HG02981 (cell line): Measurements from ENCODE around the gene ASXL2.
"Not testable (repeated sequence)": the region's sequence is repeated elsewhere in the genome, so short reads cannot be mapped to it uniquely, and the experiment has no call there.

Source experiments
- ATAC-seq: cut with Tn5 transposase; IDR thresholded peaks from one replicate; pipeline ENCODE4 v1.9.1; 2021; ENCODE audit warnings: mild to moderate bottlenecking, moderate library complexity; ENCODE audit not compliant: unreplicated experiment

Gene ASXL2

DNA sequence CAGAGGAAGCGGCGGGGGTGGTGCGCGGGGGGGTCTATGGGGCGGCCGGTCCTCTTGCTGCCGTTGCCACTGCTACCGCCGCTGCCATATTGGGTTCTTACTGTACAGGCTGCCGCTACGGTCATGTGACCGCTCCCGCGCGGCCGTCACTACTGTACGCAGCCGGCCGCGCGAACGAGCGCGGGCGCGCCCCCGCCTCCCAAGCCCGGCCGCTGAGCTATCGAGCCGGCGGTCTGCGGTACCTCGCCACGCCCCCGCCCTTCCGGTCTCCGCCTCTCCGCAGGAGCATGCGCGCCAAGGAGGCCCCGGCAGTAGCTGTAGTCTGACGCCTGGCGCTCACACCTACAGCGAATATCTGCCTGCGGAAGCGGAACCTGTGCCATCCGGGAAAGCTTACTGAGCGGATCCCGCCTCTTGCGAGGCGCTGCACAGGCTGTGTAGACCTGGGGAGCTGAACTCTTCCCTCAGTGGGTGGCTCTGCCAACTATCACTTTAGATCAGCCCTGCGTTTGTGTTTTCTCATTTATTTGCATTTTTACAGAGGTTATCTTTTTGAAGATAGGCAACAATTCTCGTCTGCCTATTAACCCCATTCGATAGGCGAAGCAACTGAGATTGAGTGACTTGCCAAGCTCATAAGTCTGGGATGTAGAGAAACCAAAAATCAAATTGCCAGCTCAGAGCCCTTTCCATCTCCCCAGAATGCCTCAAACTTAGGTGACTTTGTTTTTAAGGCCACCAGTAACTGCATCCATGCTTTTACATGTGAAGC lies at the start of gene ASXL2:
TSS of gene ASXL2 (minus strand) at position 127 of the 772 bp plus-strand sequence. CDS start 265 bp downstream, outside the sequence.
- peak; percentile 94 for ATAC-seq

DNA sequence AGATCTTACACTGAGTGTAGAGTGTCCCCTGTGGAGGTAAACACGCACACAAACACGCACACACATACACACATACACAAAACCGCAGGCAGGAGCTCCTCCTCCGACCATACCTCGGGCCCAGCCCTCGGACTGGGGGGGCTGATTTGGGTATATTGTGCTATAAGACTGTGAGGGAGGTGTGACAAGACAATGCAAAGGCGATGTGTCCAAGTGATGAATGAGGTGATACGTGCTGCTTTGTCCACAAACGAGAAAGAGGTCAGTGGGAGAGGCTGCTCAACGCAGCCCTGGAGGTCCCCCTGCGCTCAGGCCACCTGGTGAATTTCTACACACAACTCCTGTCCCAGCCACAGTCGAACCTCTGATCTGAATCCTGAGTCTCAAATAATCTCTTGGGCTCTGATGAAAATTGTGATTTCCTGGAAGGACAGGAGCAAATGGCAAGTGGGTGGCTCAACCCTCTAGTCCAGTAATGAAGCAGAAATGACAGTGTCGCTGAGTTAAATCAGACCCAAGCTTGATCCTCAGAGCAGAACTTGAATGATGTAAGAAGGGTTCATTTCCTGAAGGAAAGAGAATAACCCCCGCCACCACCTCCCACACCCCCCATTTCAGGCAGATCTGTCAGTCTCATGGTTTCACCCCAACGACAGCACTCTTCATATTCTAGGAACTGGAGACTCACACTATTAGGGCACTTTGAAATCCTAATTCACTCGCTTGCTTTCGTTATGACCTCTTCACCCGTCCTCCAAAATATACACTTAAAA lies 48.9 kb upstream of the ASXL2 start:
- ATAC-seq: no peak

DNA sequence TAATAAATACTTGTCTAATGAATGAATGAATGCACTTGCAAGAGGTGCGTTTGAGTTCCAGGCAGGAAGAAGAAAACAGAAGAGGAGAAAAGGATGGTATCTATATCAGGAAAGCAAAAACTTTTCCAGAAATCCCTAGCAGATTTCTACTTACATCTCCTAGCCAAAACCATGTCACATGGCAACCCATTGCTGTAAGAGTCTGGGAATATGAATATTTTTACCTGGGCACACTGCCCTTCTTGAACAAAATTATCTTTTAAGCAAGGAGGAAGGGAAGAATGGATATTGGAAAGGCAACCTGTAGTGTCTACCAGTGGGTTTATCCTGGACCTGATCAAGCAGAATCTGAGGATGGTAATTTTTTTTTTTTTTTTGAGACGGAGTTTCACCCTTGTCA lies 44.2 kb upstream of the ASXL2 start:
- no peak for ATAC-seq

DNA sequence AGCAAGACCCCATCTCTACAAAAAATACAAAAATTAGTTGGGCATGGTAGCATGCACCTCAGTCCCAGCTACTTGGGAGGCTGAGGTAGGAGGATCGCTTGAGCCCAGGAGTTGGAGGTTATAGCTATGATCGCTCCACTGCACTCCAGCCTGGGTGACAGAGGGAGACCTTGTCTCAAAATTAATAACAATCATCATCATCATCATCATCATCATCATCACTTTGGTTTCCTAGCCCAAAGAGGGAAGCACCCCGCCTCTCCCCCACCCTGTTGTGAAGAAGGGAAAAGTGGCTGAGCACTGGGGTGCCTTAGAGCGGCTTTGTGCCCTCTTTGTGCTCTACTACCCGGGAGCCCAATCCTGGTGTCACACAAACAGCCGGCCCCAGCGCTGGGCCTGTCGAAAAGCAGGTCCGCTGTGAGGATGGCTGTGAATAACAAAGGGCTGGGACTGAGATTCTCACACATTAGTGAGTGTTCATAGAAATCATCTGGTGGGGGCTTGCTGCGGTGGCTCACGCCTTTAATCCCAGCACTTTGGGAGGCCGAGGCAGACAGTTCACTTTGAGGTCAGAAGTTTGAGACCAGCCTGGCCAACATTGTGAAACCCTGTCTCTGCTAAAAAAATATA lies 42.6 kb upstream of the ASXL2 start:
- no peak for ATAC-seq

DNA sequence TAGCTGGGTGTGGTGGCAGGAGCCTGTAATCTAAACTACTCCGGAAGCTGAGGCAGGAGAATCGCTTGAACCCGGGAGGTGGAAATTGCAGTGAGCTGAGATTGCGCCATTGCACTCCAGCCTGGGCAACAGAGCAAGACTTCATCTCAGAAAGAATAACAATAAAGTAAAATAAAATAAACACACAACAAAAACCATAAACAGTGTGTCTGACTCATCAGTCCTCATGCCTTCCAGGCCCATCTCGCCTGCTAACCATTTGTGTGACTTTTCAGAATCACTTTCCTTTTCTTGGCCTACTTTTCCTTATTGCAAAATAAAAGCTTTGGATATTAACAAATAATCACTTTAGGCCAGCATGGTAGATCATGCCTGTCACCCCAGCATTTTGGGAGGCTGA lies 42.0 kb upstream of the ASXL2 start:
- no peak for ATAC-seq

DNA sequence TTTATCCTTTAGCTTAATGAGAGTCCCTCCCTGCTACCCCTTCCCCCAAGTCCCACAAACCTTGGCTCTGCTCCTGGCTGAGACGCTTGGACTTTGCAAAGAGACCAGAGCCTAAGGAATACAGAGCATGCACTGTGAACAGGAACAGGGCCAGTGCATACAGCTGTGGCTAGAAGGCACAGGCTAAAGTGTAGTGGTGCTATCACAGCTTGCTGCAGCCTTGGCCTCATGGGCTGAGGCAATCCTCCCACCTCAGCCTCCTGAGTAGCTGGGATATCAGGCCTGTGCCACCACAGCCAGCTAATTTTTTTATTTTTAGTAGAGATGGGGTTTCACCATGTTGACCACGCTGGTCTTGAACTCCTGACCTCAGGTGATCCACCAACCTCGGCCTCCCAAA lies 39.5 kb upstream of the ASXL2 start:
- ATAC-seq: no peak

DNA sequence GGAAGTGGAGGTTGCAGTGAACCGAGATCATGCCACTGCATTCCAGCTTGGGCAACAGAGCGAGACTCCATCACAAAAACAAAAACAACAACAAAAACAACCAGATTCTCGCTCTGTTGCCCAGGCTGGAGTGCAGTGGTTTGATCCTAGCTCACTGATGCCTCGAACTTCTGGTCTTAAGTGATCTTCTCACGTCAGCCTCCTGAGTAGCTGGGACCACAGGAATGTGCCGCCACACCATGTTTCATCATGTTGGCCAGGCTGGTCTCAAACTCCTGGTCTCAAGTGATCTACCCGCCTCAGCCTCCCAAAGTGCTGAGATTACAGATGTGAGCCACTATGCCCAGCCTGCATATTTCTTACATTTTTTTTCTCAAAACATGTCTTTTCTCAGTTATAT lies 39.1 kb upstream of the ASXL2 start:
- not testable (repeated sequence) for ATAC-seq

DNA sequence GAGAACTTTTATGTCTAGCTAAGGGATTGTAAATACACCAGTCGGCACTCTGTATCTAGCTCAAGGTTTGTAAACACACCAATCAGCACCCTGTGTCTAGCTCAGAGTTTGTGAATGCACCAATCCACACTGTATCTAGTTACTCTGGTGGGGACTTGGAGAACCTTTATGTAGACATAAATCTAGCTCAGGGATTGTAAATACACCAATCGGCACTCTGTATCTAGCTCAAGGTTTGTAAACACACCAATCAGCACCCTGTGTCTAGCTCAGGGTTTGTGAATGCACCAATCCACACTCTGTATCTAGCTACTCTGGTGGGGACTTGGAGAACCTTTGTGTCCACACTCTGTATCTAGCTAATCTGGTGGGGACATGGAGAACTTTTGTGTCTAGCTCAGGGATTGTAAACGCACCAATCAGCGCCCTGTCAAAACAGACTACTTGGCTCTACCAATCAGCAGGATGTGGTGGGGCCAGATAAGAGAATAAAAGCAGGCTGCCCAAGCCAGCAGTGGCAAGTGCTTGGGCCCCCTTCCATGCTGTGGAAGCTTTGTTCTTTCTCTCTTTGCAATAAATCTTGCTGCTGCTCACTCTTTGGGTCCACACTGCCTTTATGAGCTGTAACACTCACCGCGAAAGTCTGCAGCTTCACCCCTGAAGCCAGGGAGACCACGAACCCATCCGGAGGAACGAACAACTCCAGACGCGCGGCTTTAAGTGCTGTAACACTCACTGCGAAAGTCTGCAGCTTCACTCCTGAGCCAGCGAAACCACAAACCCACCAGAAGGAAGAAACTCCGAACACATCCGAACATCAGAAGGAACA lies 37.9 kb upstream of the ASXL2 start:
- not testable (repeated sequence) for ATAC-seq

DNA sequence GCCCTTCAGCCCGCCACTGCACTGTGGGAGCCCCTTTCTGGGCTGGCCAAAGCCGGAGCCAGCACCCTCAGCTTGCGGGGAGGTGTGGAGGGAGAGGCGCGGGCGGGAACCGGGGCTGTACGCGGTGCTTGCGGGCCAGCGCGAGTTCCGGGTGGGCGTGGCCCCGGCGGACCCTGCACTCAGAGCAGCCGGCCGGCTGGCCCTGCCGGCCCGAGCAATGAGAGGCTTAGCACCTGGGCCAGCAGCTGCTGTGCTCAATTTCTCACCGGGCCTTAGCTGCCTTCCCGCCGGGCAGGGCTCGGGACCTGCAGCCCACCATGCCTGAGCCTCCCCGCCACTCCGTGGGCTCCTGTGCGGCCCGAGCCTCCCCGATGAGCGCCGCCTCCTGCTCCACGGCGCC lies 37.1 kb upstream of the ASXL2 start:
- not testable (repeated sequence) for ATAC-seq

DNA sequence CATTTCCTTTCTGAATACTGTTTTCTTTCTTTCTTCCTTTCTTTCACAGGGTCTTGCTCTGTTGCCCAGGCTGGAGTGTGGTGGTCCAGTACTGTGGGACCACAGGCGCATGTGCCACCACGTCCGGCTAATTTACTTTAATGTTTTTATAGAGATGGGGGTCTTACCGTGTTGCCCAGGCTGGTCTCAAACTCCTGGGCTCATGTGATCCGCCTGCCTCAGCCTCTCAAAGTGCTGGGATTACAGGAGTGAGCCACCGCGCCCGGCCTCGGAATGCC lies 35.3 kb upstream of the ASXL2 start:
- ATAC-seq: not testable (repeated sequence)

DNA sequence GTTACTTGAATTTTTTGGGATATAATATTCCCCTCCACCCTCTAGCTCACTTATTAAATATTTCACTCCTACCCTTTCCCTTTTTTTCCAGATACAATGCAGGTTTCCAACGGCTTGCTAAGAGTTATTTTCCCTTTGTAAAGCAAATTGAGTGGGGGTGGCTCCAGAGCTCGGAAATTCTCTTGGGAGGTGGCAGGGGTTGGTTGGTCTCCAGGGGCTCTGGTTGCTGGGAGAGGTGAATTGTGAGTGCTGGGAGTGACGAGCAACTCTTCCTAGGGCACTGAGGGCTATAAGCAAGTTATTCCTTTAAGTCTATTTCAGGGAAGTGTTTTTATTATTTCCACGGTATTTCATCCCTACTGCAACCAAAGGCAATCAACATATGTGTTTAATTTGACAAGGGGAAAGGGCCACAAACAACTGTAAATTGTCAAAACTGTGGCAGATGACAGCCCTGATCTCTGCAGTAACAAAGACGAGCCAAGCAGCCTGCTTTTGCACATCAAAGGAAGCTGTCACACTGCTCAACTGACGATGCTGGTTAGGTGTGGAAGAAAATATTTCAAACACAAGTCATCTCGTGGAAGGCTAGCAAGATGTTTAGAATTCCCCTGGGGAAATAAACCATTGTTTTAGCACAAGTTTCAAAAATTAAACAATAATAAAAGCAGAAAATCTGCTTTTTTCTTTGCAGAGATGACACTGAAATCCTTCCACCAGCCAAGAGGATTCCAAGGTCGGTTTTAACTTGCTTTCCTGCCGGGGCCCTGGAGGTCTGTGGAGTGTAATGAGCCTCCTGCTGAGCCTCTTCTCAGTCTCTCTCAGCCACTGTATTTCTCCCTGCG lies 34.8 kb upstream of the ASXL2 start:
- ATAC-seq: no peak

DNA sequence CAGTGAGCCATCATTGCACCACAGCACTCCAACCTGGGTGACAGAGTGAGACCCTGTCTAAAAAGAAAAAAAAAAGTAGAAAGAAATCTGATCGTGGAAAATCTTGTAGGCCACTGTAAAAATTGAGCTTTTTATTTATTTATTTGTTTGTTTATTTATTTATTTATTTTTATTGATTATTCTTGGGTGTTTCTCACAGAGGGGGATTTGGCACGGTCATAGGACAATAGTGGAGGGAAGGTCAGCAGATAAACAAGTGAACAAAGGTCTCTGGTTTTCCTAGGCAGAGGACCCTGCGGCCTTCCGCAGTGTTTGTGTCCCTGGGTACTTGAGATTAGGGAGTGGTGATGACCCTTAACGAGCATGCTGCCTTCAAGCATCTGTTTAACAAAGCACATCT lies 31.3 kb upstream of the ASXL2 start:
- ATAC-seq: not testable (repeated sequence)

DNA sequence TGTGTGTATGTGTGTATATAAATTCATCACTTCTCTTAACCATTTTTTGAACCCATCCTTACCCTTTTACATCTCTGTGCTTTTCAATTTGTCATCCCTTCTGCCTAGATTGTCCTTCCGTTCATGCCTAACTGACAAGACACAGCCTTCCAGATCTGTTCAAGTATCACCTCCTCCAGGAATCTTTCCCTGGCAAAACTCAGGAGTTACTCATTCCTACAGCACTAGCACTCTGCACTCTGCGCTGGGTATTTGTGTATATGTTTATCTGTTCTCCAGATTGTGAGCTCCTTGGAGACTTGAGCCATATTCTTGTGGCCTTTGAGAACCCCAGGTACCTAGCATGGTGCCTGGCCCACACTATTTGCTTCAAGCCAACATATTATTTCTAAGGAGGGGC lies 26.8 kb upstream of the ASXL2 start:
- ATAC-seq: no peak

DNA sequence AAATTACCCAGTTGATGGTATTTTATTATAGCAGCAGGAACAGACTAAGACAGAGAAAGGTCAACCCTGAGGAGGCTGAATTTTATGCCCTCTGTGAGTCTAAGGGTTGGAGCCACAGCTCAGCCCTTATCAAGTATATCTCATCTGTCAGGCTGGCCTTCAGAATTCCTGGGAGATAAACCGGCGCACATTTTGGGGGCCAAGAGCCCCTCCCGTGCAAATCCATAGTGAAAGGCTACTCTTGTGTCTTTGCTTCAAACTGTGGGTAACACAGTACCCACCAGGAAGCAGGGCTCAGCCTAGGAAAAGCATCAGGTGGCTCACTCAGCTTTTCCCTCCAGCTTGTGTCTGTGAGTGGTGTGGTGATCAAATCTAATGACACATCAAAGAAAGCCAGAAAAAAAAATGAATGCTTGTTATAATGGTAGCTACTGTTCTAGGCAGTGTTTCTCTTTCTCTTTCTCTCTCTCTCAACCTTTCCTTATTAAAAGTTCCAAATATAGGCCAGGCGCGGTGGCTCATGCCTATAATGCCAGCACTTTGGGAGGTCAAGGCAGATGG lies 25.0 kb upstream of the ASXL2 start:
- ATAC-seq: no peak

DNA sequence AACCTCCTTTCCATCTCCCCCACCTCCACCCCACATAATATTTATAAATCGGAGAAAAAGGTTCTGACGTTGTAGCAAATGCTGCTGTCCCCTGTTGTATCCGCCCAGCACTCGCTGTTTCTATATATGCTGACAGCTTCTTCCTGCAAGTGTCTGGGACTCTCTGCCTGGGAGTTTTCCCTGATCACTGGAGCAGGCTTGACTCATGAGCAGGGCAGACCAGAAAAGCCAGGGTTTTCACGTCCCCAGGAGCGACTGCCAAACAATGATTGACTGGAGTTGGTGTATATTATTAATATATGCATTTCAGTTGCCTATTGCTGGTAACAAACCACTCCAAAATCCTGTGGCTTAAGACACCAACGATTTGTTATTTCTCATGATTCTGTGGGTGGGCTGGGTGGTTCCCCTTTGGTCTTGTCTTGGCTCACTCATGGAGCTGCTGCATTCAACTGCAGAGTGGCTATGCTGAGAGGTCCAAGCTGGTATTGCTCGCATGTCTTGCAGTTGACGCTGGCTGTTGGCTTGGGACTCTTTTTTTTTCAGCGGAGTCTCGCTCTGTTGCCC lies 21.2 kb upstream of the ASXL2 start:
- ATAC-seq: no peak

DNA sequence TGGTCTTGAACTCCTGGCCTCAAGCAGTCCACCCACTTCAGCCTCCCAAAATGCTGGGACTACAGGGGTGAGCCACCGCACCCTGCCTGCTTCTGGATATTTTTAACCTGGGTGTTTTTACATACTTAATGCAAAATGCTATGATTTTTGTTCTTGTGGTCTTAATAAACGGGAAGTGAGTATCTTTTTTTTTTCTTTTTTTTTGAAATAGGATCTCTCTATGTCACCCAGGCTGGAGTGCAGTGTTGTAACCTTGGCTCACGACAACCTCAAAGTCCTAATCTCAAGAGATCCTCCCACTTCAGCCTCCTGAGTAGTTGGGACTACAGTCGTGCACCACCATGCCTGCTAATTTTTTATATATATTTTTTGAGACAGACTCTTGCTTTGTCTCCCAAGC lies 19.2 kb upstream of the ASXL2 start:
- no peak for ATAC-seq

DNA sequence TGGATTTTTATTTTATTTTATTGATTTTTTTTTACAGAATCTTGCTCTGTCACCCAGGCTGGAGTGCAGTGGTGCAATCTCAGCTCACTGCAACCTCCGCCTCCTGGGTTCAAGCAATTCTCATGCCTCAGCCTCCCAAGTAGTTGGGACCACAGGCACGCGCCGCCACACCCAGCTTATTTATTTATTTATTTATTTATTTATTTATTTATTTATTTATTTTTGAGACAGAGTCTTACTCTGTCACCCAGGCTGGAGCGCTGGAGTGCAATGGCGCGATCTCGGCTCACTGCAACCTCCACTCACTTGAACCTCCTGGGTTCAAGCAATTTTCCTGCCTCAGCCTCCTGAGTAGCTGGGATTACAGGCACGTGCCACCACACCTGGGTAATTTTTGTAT lies 18.0 kb upstream of the ASXL2 start:
- ATAC-seq: not testable (repeated sequence)

DNA sequence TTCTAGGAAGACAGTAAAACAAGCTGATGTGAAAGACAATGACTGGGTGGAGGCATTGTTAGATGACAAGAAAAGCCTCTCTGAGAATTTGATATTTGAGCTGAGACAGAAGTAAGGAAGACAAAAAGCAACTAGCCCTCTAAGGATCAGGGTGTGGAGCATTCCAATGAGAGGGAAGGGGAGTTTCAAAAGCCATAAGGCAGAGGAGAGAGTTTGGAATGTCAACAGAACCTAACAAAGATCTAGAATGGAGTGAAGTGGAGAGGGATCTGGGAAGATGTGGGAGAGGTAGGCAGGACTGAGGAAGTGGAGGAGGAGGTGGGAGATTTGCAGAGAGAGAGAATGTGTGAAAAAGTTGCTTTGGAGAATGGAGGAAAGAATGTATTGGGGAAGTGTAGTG lies 17.3 kb upstream of the ASXL2 start:
- ATAC-seq: no peak

DNA sequence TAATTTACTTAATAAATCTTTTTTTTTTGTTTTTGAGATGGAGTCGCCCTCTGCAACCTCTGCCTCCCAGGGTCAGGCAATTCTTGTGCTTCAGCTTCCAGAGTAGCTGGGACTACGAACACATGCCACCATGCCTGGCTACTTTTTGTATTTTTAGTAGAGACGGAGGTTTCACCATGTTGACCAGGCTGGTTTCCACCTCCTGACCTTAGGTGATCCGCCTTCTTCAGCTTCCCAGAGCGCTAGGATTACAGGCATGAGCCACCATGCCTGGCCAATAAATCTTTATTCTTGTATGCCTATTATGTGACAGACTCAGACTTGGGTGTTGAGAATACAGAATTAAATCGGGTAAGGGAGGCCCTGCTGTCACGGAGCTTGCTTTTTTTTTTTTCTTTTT lies 16.7 kb upstream of the ASXL2 start:
- no peak for ATAC-seq
